ENCODE measurements around the gene CRKL. TPM values are rescaled to one million over a fixed set of nuclear protein-coding genes. Genes with fewer than 3 reads are reported as not detected.

Gene CRKL
- 29.4 and 38.9 TPM in 2 replicates for total RNA-seq

GRCh38 chr22:20916916-20917810, at the start of gene CRKL:
CRKL (plus strand) TSS chr22:20917407; CDS start chr22:20917935, 528 bp downstream.

GRCh38 chr22:20966883-20967696, 49.9 kb downstream of the CRKL start, which contains the start of gene AIFM3:
AIFM3 (plus strand) TSS chr22:20967255; CDS start chr22:20967945, 690 bp downstream.

GRCh38 chr22:20981787-20982562, 64.8 kb downstream of the CRKL start, which contains the start of gene LZTR1:
LZTR1 (plus strand) TSS chr22:20982297; CDS start chr22:20982372, 75 bp downstream.

GRCh38 chr22:21001601-21002325, 84.6 kb downstream of the CRKL start, which contains the start of gene THAP7:
THAP7 (minus strand) TSS chr22:21002118; CDS start chr22:21001911, 207 bp downstream.

Other genes with a start within 250 kb of the CRKL start
- gene SERPIND1, start 143.3 kb upstream of the CRKL start, total RNA-seq = 0.14 TPM in 1 of 2 replicates, not detected in the other
- gene PI4KA, start 58.6 kb upstream of the CRKL start, total RNA-seq = 27.3 and 33.8 TPM in 2 replicates
- gene SNAP29, start 58.4 kb upstream of the CRKL start, total RNA-seq = 6.4 and 7.0 TPM in 2 replicates
- 0.57 and 1.3 TPM in 2 replicates for gene AIFM3, start 49.8 kb downstream of the CRKL start, total RNA-seq
- 38.7 and 54.8 TPM in 2 replicates for gene LZTR1, start 64.9 kb downstream of the CRKL start, total RNA-seq
- gene THAP7, start 84.7 kb downstream of the CRKL start, total RNA-seq = 18.9 and 24.7 TPM in 2 replicates
- gene P2RX6, start 97.8 kb downstream of the CRKL start, total RNA-seq = 2.6 and 2.8 TPM in 2 replicates
- 0.14 and 0.28 TPM in 2 replicates for gene SLC7A4, start 115.2 kb downstream of the CRKL start, total RNA-seq
- gene LRRC74B, start 128.5 kb downstream of the CRKL start, total RNA-seq = not detected in 2 replicates